Stimulated activated naive CD8-positive, alpha-beta T cell treated with anti-CD3 and anti-CD28 coated beads, Interleukin-15, Interleukin-2, amounts not matched to agents 100 U/mL and 50 U/mL, for 24 hours (primary cell): ENCODE results near the gene GLP2R.

Experiments used
- ATAC-seq: fragments of 150-1000 bp; cut with Tn5 transposase; one replicate; pipeline ENCODE4 v1.10.0; 2021
- DNase-seq: peaks from one replicate; pipeline ENCODE4 v3.0.0; 2021

Gene GLP2R

DNA sequence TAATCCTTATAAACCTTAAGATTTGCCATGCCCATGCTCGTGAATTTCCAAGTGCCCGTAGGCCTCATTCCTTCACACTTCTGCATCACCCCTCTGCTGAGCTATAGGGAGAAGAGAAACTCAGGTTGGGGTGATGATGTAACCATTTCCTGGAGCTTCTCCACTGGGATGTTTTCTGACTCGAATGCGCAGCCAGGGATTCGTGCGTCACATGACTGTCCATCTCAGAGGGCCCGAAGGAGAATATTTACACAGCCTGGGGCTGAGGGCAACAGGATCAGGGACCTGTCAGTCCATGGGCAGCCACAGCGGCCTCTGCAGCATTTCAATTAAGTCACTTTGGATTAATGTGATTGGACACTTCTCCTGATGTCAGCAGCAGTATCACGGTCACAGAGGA is 12.6 kb upstream of the GLP2R start:
- DNase-seq, result no peak
- no peak for ATAC-seq

- ATAC-seq (no peak), DNase-seq (no peak)
These were observed 11.3 kb upstream of the GLP2R start for GRCh38 chr17:9814337-9814945.

GRCh38 chr17:9816472-9816871 is 9.3 kb upstream of the GLP2R start:
- ATAC-seq (no peak), DNase-seq (no peak)

- ATAC-seq, result no peak
- no peak for DNase-seq
These were observed 8.6 kb upstream of the GLP2R start for GRCh38 chr17:9817086-9817485.

- no peak for ATAC-seq
- no peak for DNase-seq
These were observed 7.0 kb upstream of the GLP2R start for GRCh38 chr17:9818760-9819159.

DNA sequence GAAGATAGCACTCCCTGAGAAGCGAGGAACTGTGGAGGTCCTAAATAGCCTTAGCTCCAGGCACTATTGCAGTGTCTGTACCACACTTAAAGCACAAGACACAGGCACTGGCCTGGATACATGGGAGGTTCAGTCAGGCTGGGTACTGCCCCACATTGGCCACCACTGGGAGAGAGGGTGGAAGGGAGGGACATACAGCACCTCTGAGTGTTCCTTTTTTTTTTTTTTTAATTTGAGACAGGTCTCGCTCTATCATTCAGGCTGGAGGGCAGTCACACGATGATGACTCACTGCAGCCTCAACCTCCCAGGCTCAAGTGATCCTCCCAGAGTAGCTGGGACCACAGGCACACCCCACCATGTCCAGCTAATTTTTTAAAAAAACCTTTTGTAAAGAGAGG is 5.3 kb upstream of the GLP2R start:
- ATAC-seq (no peak), DNase-seq (no peak)

- DNase-seq, result no peak
- no peak for ATAC-seq
These were observed 3.8 kb upstream of the GLP2R start, which contains the start of gene GSG1L2 for GRCh38 chr17:9821921-9822320. GSG1L2 (minus strand) TSS chr17:9822079; CDS start chr17:9822071, 8 bp downstream.

DNA sequence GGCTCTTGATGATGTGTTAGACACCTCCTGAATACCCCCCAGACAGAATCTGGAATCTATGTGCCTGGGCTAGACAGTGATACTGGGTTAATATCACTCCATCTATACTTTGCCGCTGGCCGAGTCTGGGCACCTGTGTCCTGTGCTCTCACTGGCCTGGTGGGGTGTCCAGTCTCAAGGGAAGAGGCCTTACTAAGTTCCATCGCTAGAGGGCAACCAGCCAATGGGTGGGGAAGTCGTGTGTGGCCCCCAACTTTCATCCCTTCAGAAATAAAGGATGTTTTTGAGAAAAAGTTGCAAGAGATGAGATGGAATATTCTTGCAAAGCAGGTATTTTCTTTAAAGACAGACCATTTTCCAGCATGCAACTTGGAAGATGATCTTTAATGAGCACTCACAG is 1.6 kb upstream of the GLP2R start:
- no peak for DNase-seq

DNA sequence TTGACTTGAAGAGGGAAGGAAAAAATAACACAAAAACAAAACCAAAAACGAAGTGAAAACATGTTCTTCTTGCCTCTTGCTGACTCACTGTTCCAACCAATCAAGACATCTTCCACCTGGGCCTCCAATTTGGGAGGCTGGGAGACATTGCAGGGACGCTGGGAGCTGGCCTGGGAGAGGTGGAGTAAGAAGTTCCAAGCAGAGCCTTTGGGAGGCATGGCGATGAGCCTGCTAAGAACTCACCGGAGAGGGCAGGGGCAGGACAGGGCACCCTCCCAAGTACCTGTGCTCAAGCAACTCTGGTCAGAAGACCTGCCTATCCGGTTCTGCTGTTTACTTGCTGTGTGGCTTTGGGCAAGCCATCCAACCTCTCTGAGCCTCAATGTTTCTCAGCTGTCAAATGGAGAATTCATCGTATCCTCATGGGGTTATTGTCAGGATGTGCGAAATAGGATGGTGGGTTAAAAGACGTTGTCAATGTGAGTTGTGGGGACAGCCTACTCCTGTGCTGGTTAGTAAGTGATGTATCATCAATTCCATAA is 856 bp upstream of the GLP2R start:
- ATAC-seq (no peak), DNase-seq (no peak)

More for the DNA sequence above, 1.6 kb upstream of the GLP2R start:
- ATAC-seq, result no peak

DNA sequence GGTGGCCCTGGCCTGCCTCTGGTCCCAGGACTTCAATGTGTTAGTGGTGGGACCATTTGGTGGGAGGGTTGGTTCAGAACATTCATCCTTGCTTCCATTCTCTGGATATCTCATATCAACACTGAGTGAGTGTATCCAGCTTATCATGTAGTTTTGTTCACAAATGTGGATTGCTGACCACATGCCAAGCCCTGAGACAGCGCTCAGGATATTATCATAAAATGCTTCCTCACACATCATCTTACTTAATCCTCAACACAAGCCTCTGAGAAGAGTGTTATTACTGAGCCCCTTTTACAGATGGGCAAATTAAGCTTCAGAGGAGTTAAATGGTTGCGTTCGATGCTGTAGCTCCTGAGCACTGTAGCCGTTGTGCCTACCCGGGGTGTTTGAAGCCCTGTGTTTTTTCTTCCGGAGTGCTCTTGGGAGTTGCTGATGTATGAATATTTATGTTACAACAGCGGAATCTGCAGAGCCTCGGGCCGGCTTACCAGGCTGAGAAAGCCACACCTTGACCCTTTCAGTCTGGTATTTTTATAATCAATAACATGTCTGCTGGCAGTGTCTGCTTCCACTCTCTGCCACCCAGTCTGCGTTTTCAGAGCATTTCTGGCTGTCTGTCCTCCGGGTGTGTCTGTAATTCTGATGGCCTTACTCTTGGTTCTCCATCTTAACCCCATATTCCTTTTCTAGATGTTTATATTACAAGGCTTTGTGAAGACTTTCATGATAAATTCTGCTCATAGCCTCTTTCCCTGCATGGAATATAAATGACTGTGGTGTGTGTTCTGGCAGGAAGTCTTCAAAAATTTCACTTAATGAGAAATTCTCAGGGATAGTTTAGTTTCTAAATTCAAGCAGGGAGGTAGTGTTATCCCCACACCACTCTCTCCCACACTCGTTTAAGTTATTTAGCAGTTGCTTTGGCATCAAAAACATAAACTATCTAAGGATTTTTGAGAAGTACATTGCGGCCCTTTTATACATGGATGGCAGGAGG is 2.9 kb downstream of the GLP2R start:
- ATAC-seq, result no peak
- no peak for DNase-seq

DNA sequence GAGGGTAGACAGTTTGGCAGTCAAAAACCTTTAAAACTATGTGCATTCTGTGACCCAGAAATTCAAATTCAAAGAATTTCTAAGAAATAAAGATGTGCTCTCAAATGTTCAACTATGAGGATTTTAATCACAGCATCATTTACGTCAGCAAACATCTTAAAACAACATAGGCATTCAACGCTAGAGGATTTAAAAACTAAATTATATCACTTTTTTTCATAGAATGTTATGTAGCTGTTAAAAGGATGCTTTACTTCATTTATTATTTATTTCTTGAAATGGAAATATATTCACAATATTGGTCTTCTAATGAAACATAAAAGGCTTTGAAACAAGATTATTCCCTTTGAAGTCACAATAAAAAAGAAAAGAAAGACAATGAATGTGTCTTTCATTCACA is 3.6 kb downstream of the GLP2R start:
- ATAC-seq (no peak), DNase-seq (no peak)

DNA sequence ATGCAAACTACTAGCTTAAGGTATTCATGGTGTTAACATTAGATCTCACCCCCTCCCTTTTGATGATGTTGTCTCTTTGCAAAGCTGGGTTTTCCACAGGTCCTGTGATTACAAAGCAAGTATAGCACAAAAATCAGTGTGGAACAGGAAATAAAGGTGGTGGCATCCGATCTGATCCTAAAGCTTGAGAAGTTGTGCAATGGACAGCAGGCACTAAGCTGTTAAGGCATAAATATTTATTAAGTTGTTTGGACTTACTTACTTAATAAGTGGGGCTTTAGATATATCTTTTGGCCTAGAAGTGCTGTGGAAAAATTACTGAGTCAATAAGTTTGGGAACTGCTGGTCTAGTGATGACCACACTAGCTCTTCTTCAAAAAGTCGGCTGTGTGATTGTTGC is 5.0 kb downstream of the GLP2R start:
- ATAC-seq (no peak), DNase-seq (no peak)

DNA sequence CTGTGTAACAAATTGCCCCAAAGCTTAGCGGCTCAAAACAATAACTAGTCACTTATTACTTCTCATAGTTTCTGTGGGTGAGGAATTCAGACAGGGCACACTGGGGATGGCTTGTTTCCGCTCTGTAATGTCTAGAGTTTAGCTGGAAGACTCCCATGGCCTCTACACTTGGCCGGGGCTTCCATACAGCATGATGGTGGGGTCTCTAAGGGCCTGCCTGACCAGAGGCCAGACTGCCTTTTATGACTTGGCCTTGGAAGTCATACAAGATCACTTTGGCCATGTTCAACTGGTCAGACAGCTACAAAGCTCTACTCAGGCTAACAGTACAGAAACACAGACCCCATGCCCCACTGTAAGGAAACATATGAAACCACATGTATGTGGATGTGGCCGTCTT is 8.2 kb downstream of the GLP2R start:
- DNase-seq, result no peak
- ATAC-seq, result no peak

DNA sequence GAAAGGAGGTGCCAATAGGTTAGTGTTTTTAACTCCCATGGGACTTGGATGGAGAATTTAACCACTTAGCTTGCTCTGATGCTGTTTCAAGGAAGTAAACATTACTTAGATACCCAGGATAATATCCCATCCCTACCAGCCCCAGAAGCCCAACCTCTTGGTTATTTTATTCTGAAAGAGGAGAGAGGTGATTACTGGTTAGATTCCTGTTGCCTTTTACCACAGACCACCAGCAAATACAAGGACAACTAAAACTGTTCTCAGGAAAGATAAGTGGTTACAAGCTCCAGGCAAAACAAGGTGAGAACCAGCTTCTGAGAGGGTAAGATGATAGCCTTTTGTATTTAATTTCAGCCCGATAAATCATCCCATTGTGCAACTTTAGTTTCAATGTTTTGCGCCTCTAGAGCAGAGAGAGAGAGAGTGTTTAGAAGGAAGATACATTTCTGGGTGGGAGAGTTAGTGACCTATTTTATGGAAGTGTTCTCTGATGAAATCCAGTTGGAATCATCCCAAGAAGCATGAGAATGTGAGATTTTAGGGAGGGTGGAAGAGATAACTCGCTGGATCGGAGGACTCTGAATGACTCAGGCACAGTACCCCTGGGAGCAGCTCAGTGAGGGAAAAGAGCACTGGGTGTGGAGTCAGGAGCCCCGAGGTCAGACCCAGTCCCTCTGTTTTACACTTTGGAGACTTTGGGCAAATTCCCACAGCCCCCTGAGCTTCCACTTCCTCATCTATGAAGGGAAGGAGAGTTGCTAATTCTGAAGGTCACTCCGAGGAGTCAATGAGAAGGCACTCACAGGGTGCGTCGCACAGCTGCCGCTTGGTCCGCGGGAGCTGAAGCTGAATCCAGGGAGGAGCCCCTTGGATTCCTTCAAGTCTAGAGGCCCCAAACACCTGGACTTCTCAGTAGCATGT is 12.1 kb downstream of the GLP2R start:
- no peak for DNase-seq
- no peak for ATAC-seq

DNA sequence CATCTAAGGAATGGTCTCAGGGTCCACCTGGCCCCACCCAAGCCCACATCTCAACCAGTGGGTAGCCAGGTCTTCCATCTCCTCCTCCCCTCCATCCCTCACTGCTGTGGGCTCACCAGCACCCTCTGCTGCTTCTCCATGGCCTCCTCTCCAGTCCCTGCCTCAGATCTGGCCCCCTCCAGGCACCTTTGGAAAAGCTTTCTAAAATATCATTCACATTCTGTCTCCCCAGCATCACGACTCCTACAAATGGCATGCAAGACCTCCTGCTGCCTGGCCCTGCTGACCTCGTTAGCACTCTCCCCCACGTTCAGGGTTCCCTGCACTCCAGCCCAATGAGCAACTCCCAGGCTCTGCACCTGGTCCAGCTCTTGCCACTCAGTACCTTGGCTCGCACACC is 13.7 kb downstream of the GLP2R start:
- ATAC-seq (no peak), DNase-seq (no peak)

DNA sequence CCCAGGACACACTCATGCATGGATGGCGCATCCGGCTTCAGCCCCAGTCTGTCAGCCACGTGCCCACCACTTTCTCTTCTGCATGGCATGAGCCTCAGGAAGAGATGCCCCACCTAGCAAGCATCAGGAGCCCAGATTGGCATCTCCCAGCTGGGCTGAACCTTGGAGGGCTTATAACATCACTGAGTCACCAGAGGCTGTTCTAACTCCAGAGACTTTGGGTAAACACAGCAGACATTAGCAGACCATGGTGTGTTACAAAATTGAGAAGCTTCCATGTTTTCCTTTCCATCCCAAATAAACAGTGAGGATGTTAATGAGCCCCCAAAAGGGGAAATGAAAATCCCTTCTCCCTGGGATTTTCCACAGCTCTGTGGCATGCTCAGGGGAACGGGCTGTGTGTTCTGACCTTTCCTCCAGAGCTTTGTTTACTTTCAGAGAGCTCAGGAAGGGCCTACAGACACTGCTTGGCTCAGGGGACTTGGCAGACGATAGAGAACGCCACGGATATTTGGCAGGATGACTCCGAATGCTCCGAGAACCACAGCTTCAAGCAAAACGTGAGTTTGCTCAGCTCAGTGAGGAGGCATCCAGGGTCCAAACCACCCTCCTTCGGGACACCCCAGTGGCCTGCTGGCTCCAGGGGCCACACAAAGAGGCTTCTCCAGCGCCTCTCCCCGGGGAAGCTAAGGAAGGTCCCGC is 16.5 kb downstream of the GLP2R start:
- DNase-seq (no peak), ATAC-seq (no peak)

GRCh38 chr17:9843152-9844010 is 17.7 kb downstream of the GLP2R start:
- no peak for ATAC-seq
- DNase-seq, result no peak

GRCh38 chr17:9844153-9844552 is 18.4 kb downstream of the GLP2R start:
- DNase-seq (no peak), ATAC-seq (no peak)

- ATAC-seq (no peak), DNase-seq (no peak)
These were observed 19.6 kb downstream of the GLP2R start for GRCh38 chr17:9845306-9845705.

DNA sequence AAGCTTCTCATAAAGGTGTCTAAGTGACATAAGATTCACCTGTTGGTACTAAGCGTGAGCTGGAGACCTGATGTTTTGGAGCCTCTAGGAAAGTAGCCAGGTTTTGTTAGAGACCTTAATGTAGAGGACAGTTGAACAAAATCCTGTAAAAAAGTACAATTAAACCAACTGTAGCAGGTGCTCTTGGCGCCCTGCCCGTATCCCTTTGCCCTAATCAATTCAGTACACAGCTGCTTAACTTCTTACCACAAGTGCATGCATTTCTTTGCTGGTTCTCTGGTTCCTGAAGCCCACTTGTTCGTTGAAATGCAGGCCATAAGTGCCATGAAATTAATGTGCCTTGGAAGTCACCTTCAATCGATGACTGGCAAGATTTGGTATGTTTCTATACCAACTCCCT is 24.4 kb downstream of the GLP2R start:
- ATAC-seq (no peak), DNase-seq (no peak)

GRCh38 chr17:9854255-9854654 is 28.5 kb downstream of the GLP2R start:
- ATAC-seq, result no peak
- DNase-seq, result no peak
